Vagina (tissue), 2 donors: ENCODE results near the gene MXD4. TPM values are rescaled to one million over a fixed set of nuclear protein-coding genes. Genes with fewer than 3 reads are reported as not detected.

Experiments
- DNase-seq, 2 donors: peaks; one replicate each; pipeline ENCODE4 v3.0.0-alpha.2; 2017; ENCODE audit errors: extremely low spot score in 2 of 2
- H3K27ac ChIP-seq: fragments of 200-600 bp; sonication (generic); one replicate; pipeline ENCODE4 v1.5.1; 2019
- H3K27me3 ChIP-seq: fragments of 200-600 bp; sonication (generic); one replicate; pipeline ENCODE4 v1.5.1; 2019
- H3K36me3 ChIP-seq, 2 donors: fragments of 200-600 bp; sonication (generic); one replicate each; pipeline ENCODE4 v1.5.1; 2017 to 2019
- H3K4me1 ChIP-seq: fragments of 200-600 bp; sonication (generic); one replicate; pipeline ENCODE4 v1.5.1; 2019
- H3K4me3 ChIP-seq, 2 donors: fragments of 200-600 bp; sonication (generic); 1 replicate in 1 of 2; 2 replicates in 1 of 2; pipeline ENCODE4 v1.5.1; 2016 to 2019
- H3K9me3 ChIP-seq: fragments of 200-600 bp; sonication (generic); one replicate; pipeline ENCODE4 v1.5.1; 2019
- CTCF ChIP-seq, 3 experiments: fragments of 450-650 bp in 2 of 3; fragments of 200-600 bp in 1 of 3; sonication (generic) in 1 of 3; IDR thresholded peaks; one replicate each; pipeline ENCODE4 v1.5.1; 2017 to 2019; ENCODE audit warnings: antibody characterized with exemption in 3 of 3, mild to moderate bottlenecking in 2 of 3, moderate library complexity in 2 of 3
- POLR2A ChIP-seq, 2 donors: fragments of 450-650 bp; IDR thresholded peaks; one replicate each; pipeline ENCODE4 v1.6.1; 2017; ENCODE audit warnings: antibody characterized with exemption in 2 of 2, mild to moderate bottlenecking in 2 of 2, moderate library complexity in 2 of 2
- POLR2AphosphoS5 ChIP-seq, 2 donors: sonication (generic); formaldehyde crosslinking; IDR thresholded peaks; one replicate each; pipeline ENCODE4 v1.9.0; 2017; ENCODE audit warnings: antibody characterized with exemption in 2 of 2, mild to moderate bottlenecking in 2 of 2, low read depth in 1 of 2; ENCODE audit not compliant: insufficient read depth in 1 of 2
- intact Hi-C: fragments of 100-400 bp; cut with DNase I; formaldehyde crosslinking; loops from one replicate; pipeline ENCODE4 v1.15.1; 2023
- total RNA-seq: library from RNA; depleted of rRNA; stranded (reverse); fragments of >200 nt; gene quantifications from one replicate; pipeline ENCODE4 v1.2.3, GENCODE V29; 2016

Gene MXD4
- total RNA-seq, 1 donor from 2014 or later, result 27.5 TPM

DNA sequence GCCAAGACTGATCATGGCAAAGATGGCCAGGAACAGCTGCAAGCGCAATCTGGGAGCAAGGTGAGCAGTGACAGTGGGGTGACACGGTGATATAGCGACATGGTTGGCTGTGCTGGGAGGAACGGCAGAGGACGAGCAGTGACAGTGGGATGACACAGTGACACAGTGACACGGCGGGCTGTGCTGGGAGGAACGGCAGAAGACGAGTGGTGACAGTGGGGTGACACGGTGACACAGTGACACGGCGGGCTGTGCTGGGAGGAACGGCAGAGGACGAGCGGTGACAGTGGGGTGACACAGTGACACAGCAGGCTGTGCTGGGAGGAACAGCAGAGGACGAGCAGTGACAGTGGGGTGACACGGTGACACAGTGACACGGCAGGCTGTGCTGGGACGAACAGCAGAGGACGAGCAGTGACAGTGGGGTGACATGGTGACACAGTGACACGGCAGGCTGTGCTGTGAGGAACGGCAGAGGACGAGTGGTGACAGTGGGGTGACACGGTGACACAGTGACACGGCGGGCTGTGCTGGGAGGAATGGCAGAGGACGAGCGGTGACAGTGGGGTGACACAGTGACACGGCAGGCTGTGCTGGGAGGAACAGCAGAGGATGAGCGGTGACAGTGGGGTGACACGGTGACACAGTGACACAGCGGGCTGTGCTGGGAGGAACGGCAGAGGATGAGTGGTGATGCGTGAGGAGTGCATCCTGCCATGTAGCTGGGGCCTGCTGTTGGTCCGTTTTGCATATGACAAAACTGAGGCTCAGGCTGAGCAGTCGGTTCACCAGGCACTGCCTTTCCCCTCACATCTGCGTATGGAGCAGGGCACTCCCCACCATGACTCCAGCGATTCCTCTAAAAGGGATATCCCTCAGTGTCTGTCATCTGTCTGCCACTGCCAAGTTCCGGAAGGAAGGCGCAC is 36.0 kb upstream of the MXD4 start:
- TF ChIP-seq POLR2AphosphoS5 (IDR thresholded peaks at IDR 0.05; ENCODE audit: insufficient read depth in 1 of 2, low read depth in 1 of 2) (no peak), POLR2A (IDR thresholded peaks at IDR 0.05) (no peak), CTCF (IDR thresholded peaks at IDR 0.05) (no peak)
- Histone ChIP-seq H3K27me3 (no peaks in the 10 kb centered on the region), H3K4me3 (no peak overlapping the region), H3K36me3 (no peaks in the 10 kb centered on the region), H3K4me1 (no peaks in the 10 kb centered on the region), H3K9me3 (no peaks in the 10 kb centered on the region), H3K27ac (no peak overlapping the region)
- no peak for DNase-seq
- intact Hi-C loops, result no loop called here

GRCh38 chr4:2296631-2297601 is 35.0 kb upstream of the MXD4 start:
- no peak for DNase-seq
- TF ChIP-seq POLR2A (IDR thresholded peaks at IDR 0.05) (no peak), POLR2AphosphoS5 (IDR thresholded peaks at IDR 0.05; ENCODE audit: insufficient read depth in 1 of 2, low read depth in 1 of 2) (no peak), CTCF (IDR thresholded peaks at IDR 0.05) (no peak)

DNA sequence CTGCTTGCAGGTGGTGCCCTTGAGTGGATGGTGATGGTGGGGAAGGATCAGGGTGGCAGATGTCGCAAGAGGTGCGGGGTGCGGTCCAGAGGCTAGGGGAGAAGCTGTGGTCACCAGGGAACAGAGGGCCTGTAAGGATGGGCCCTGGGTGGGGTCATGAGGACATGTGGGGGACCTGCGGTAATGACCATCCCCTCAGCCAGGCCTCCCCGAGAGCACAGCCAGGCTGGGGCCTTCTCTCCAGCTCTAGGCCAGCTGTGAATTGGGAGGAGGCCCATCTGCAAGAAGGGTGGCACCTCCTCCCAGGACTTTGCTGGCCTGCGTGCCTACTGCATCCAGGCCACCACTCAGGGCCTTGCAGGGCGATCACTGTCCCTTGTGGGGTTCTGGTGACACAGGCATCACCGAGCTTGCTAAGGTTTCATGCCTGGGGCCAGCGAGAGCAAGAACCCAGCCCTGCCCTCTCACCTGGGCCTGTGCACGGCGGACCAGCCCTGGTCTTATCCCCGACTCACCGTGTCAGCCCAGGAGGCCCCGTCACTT is 34.1 kb upstream of the MXD4 start:
- intact Hi-C loops, result no loop called here

More at GRCh38 chr4:2296631-2297601, 35.0 kb upstream of the MXD4 start:
- no peaks in the 10 kb centered on the region for H3K36me3 ChIP-seq
- H3K27ac ChIP-seq, result no peak overlapping the region
- no peaks in the 10 kb centered on the region for H3K9me3 ChIP-seq
- intact Hi-C loops, result no loop called here
- peaks cover 5% of the 10 kb centered on the region for H3K4me1 ChIP-seq
- H3K4me3 ChIP-seq, result no peak overlapping the region
- H3K27me3 ChIP-seq, result no peaks in the 10 kb centered on the region

DNA sequence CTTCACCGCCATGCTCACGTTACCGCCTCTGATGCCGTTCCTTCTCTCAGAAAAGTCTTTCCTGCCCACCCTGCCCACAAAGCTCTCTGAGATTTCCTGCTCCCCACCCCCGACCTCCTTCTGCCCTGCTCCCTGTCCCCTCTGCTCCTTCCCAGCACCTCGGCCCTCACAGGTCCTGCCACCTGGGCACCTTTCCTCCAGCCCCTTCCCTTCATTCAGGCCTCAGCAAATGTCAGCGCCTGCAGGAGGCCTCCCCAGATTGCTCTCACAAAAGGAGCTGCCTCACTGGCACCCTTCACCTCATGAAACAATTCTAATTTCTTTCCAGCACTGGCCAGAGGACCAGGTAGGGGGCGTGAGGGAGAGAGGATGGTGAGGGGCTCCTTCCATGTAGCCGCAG is 33.6 kb upstream of the MXD4 start:
- Histone ChIP-seq H3K4me1 (peaks cover 12% of the 10 kb centered on the region), H3K27ac (no peak overlapping the region), H3K36me3 (no peaks in the 10 kb centered on the region), H3K9me3 (no peaks in the 10 kb centered on the region), H3K4me3 (no peak overlapping the region), H3K27me3 (no peaks in the 10 kb centered on the region)
- no peak for DNase-seq
- TF ChIP-seq POLR2AphosphoS5 (IDR thresholded peaks at IDR 0.05; ENCODE audit: insufficient read depth in 1 of 2, low read depth in 1 of 2) (no peak), CTCF (IDR thresholded peaks at IDR 0.05) (no peak), POLR2A (IDR thresholded peaks at IDR 0.05) (no peak)
- intact Hi-C loops, result no loop called here

More for the DNA sequence above, 34.1 kb upstream of the MXD4 start:
- DNase-seq, result no peak
- Histone ChIP-seq H3K4me1 (peaks cover 12% of the 10 kb centered on the region), H3K4me3 (no peak overlapping the region), H3K27me3 (no peaks in the 10 kb centered on the region), H3K36me3 (no peaks in the 10 kb centered on the region), H3K9me3 (no peaks in the 10 kb centered on the region), H3K27ac (no peak overlapping the region)
- TF ChIP-seq CTCF (IDR thresholded peaks at IDR 0.05), result no peak
- no peak for TF ChIP-seq POLR2A (IDR thresholded peaks at IDR 0.05)
- no peak for TF ChIP-seq POLR2AphosphoS5 (IDR thresholded peaks at IDR 0.05; ENCODE audit: insufficient read depth in 1 of 2, low read depth in 1 of 2)
